Activated naive CD4-positive, alpha-beta T cell treated with anti-CD3 and anti-CD28 coated beads, Interleukin-2, amount 50 U/mL, for 24 hours (primary cell): ENCODE data around the gene SGIP1.
"Not testable (repeated sequence)": the region's sequence is repeated elsewhere in the genome, so short reads cannot be mapped to it uniquely, and the experiment has no call there.

Experiments
- H3K27ac Mint-ChIP-seq: one replicate; pipeline ENCODE4 v1.8.0; 2021; ENCODE audit warnings: mild to moderate bottlenecking, mixed read lengths
- H3K27me3 Mint-ChIP-seq: one replicate; pipeline ENCODE4 v1.8.0; 2021; ENCODE audit warnings: mixed read lengths
- H3K36me3 Mint-ChIP-seq: one replicate; pipeline ENCODE4 v1.8.0; 2021; ENCODE audit warnings: mixed read lengths
- H3K4me1 Mint-ChIP-seq: one replicate; pipeline ENCODE4 v1.8.0; 2021; ENCODE audit warnings: mixed read lengths
- H3K4me3 Mint-ChIP-seq: one replicate; pipeline ENCODE4 v1.8.0; 2021; ENCODE audit warnings: mild to moderate bottlenecking, mixed read lengths
- H3K9me3 Mint-ChIP-seq: one replicate; pipeline ENCODE4 v1.8.0; 2021; ENCODE audit warnings: mixed read lengths

SGIP1 gene

GRCh38 chr1:66563094-66563800 lies 29.3 kb downstream of the SGIP1 start:
- H3K27ac Mint-ChIP-seq, result no peak overlapping the region
- H3K36me3 Mint-ChIP-seq, result no peaks in the 10 kb centered on the region
- H3K27me3 Mint-ChIP-seq, result peaks cover 14% of the 10 kb centered on the region
- H3K9me3 Mint-ChIP-seq, result no peaks in the 10 kb centered on the region
- H3K4me3 Mint-ChIP-seq, result no peak overlapping the region
- no peaks in the 10 kb centered on the region for H3K4me1 Mint-ChIP-seq

GRCh38 chr1:66563941-66564630 lies 30.1 kb downstream of the SGIP1 start:
- Mint-ChIP-seq H3K9me3 (no peaks in the 10 kb centered on the region), H3K36me3 (no peaks in the 10 kb centered on the region), H3K27me3 (peaks cover 14% of the 10 kb centered on the region), H3K27ac (no peak overlapping the region), H3K4me1 (no peaks in the 10 kb centered on the region), H3K4me3 (no peak overlapping the region)

GRCh38 chr1:66570196-66570595 lies 36.2 kb downstream of the SGIP1 start:
- H3K4me1 Mint-ChIP-seq, result no peaks in the 10 kb centered on the region
- no peak overlapping the region for H3K27ac Mint-ChIP-seq
- no peaks in the 10 kb centered on the region for H3K36me3 Mint-ChIP-seq
- H3K9me3 Mint-ChIP-seq, result no peaks in the 10 kb centered on the region
- H3K4me3 Mint-ChIP-seq, result no peak overlapping the region
- peaks cover 14% of the 10 kb centered on the region for H3K27me3 Mint-ChIP-seq

GRCh38 chr1:66571789-66572188 lies 37.8 kb downstream of the SGIP1 start:
- Mint-ChIP-seq H3K9me3 (no peaks in the 10 kb centered on the region), H3K4me3 (no peak overlapping the region), H3K27ac (no peak overlapping the region), H3K27me3 (peaks cover 19% of the 10 kb centered on the region), H3K4me1 (no peaks in the 10 kb centered on the region), H3K36me3 (no peaks in the 10 kb centered on the region)

- H3K4me1 Mint-ChIP-seq, result no peaks in the 10 kb centered on the region
- H3K9me3 Mint-ChIP-seq, result no peaks in the 10 kb centered on the region
- no peaks in the 10 kb centered on the region for H3K36me3 Mint-ChIP-seq
- peaks cover 16% of the 10 kb centered on the region for H3K27me3 Mint-ChIP-seq
- no peak overlapping the region for H3K4me3 Mint-ChIP-seq
- H3K27ac Mint-ChIP-seq, result no peak overlapping the region
These were observed 41.8 kb downstream of the SGIP1 start for GRCh38 chr1:66575739-66576138.

- Mint-ChIP-seq H3K27ac (no peak overlapping the region), H3K4me1 (no peaks in the 10 kb centered on the region), H3K36me3 (no peaks in the 10 kb centered on the region), H3K9me3 (no peaks in the 10 kb centered on the region), H3K4me3 (no peak overlapping the region), H3K27me3 (peaks cover 13% of the 10 kb centered on the region)
These were observed 42.7 kb downstream of the SGIP1 start for GRCh38 chr1:66576645-66577044.

GRCh38 chr1:66578841-66579240 lies 44.9 kb downstream of the SGIP1 start:
- no peak overlapping the region for H3K4me3 Mint-ChIP-seq
- no peak overlapping the region for H3K27ac Mint-ChIP-seq
- no peaks in the 10 kb centered on the region for H3K4me1 Mint-ChIP-seq
- no peaks in the 10 kb centered on the region for H3K9me3 Mint-ChIP-seq
- H3K27me3 Mint-ChIP-seq, result peaks cover 11% of the 10 kb centered on the region
- no peaks in the 10 kb centered on the region for H3K36me3 Mint-ChIP-seq

- no peaks in the 10 kb centered on the region for H3K4me1 Mint-ChIP-seq
- no peak overlapping the region for H3K4me3 Mint-ChIP-seq
- H3K9me3 Mint-ChIP-seq, result no peaks in the 10 kb centered on the region
- no peak overlapping the region for H3K27ac Mint-ChIP-seq
- H3K36me3 Mint-ChIP-seq, result no peaks in the 10 kb centered on the region
- peaks cover 11% of the 10 kb centered on the region for H3K27me3 Mint-ChIP-seq
These were observed 46.1 kb downstream of the SGIP1 start for GRCh38 chr1:66580081-66580480.

GRCh38 chr1:66583021-66583420 lies 49.1 kb downstream of the SGIP1 start:
- Mint-ChIP-seq H3K36me3 (no peaks in the 10 kb centered on the region), H3K9me3 (no peaks in the 10 kb centered on the region), H3K27ac (no peak overlapping the region), H3K27me3 (peaks cover 11% of the 10 kb centered on the region), H3K4me1 (no peaks in the 10 kb centered on the region), H3K4me3 (no peak overlapping the region)

- Mint-ChIP-seq H3K27me3 (peaks cover 9% of the 10 kb centered on the region), H3K4me1 (no peaks in the 10 kb centered on the region), H3K9me3 (no peaks in the 10 kb centered on the region), H3K36me3 (no peaks in the 10 kb centered on the region), H3K4me3 (no peak overlapping the region), H3K27ac (no peak overlapping the region)
These were observed 51.0 kb downstream of the SGIP1 start for GRCh38 chr1:66585002-66585401.

GRCh38 chr1:66589326-66589725 lies 55.4 kb downstream of the SGIP1 start:
- H3K36me3 Mint-ChIP-seq, result no peaks in the 10 kb centered on the region
- no peaks in the 10 kb centered on the region for H3K9me3 Mint-ChIP-seq

GRCh38 chr1:66592106-66592507 lies 58.2 kb downstream of the SGIP1 start:
- H3K27ac Mint-ChIP-seq, H3K4me1 Mint-ChIP-seq, H3K27me3 Mint-ChIP-seq, H3K4me3 Mint-ChIP-seq, H3K9me3 Mint-ChIP-seq, H3K36me3 Mint-ChIP-seq: not testable (repeated sequence)

More at GRCh38 chr1:66589326-66589725, 55.4 kb downstream of the SGIP1 start:
- Mint-ChIP-seq H3K27ac (no peak overlapping the region), H3K4me3 (no peak overlapping the region), H3K27me3 (peaks cover 7% of the 10 kb centered on the region), H3K4me1 (no peaks in the 10 kb centered on the region)

GRCh38 chr1:66596191-66596590 lies 62.2 kb downstream of the SGIP1 start:
- peaks cover 15% of the 10 kb centered on the region for H3K27me3 Mint-ChIP-seq
- H3K4me1 Mint-ChIP-seq, result no peaks in the 10 kb centered on the region
- H3K36me3 Mint-ChIP-seq, result no peaks in the 10 kb centered on the region
- no peak overlapping the region for H3K27ac Mint-ChIP-seq
- no peak overlapping the region for H3K4me3 Mint-ChIP-seq
- peaks cover 5% of the 10 kb centered on the region for H3K9me3 Mint-ChIP-seq

GRCh38 chr1:66597500-66597899 lies 63.5 kb downstream of the SGIP1 start:
- Mint-ChIP-seq H3K36me3 (no peaks in the 10 kb centered on the region), H3K27ac (no peak overlapping the region), H3K4me1 (no peaks in the 10 kb centered on the region), H3K9me3 (peaks cover 5% of the 10 kb centered on the region), H3K4me3 (no peak overlapping the region), H3K27me3 (peaks cover 21% of the 10 kb centered on the region)

GRCh38 chr1:66598670-66599069 lies 64.7 kb downstream of the SGIP1 start:
- no peak overlapping the region for H3K4me3 Mint-ChIP-seq
- peaks cover 23% of the 10 kb centered on the region for H3K27me3 Mint-ChIP-seq
- H3K27ac Mint-ChIP-seq, result no peak overlapping the region
- H3K9me3 Mint-ChIP-seq, result peaks cover 5% of the 10 kb centered on the region
- no peaks in the 10 kb centered on the region for H3K36me3 Mint-ChIP-seq
- no peaks in the 10 kb centered on the region for H3K4me1 Mint-ChIP-seq

- peaks cover 5% of the 10 kb centered on the region for H3K9me3 Mint-ChIP-seq
- no peak overlapping the region for H3K27ac Mint-ChIP-seq
- no peak overlapping the region for H3K4me3 Mint-ChIP-seq
- no peaks in the 10 kb centered on the region for H3K36me3 Mint-ChIP-seq
- no peaks in the 10 kb centered on the region for H3K4me1 Mint-ChIP-seq
- H3K27me3 Mint-ChIP-seq, result peaks cover 25% of the 10 kb centered on the region
These were observed 65.4 kb downstream of the SGIP1 start for GRCh38 chr1:66599346-66599745.
